Measurements from ENCODE around the gene CFAP92.

The CFAP92 gene

DNA sequence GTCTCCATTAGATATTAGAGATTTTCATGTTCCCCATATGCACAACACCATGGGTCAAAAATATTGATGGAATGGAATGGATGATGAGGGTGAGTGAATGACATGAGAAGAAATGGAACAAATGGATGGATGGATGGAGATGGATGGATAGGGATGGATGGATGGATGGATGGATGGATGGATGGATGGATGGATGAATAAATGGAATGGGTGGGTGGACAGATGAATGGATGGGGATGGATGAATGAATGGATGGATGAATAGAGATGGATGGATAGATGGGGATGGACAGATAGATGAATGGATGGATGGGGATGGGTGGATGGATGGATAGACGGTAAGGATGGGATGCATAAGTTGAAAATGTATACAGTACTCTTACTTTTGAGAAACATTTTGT is 18.6 kb downstream of the CFAP92 start:
- DNase-seq = no peak

DNA sequence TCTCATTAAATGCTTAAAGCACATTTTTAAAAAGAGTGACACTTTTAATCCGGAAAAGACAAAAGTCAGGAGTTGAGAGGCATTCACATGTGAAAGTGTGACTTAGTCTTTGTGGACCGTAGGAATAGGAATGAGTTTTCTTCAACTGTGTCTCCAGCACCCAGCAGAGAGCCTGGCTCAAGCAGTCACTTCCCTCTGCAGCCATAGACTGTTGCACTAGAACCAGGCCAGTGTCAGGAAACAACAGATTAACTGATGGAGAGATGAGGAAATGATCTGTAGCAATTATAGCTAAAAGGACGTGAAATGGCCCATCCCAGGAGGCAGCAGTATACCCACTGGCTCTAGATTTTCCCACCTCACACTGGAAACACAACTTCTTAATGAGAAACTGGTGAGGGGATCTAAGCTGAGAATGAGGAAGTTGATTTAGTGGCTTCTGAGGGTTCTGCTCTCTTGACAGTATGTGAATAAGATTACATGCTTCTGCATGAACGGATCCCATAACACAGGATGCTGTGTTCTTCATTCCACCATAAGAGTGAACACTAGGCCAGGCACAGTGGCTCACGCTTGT is 19.8 kb downstream of the CFAP92 start:
- DNase-seq = no peak

DNA sequence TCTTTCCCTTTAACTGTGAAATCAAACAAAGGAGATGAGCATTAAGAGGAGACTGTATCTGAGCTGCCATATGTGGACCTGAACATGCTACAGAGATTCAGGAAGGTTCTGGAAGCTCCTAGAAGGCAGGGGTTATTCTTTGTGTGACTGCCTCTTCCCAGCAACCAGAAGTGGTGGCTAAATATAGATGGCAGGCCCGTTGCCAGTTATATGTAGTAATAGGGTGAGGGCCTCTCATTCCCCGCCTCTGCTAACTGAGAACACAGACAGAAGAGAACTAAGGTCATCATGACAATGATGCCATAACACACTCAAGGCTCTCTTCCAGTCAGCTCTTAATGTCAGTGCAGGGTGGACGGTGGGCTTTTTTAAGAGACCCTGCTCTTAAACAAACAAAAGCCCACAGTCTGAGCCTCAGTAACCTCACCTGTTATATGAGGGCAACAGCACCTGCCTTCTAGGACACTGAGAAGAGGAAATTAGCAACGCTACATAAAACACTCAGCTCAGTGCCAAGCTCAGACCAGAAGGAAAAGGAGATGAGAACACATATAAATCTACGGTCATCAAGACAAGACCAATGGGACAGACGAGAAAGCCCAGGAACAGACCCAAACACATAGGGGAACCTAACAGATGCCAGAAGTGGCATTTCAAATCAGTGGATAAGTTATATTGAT is 22.3 kb downstream of the CFAP92 start:
- no peak for DNase-seq

DNA sequence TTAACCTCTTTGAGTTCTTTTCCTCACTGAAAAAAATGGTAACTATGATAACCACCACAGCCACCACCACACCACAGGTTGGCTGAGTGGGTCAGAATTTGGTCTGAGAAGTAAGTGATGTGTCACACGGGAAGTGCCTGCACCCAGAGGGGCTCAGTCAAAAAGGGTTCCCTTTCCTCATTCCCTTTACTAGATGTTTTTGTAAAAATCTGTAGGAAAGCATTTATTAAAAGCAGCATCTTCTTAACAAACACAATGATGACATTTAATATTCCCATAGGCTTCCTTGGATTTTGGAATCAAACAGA is 23.2 kb downstream of the CFAP92 start:
- DNase-seq = no peak

DNA sequence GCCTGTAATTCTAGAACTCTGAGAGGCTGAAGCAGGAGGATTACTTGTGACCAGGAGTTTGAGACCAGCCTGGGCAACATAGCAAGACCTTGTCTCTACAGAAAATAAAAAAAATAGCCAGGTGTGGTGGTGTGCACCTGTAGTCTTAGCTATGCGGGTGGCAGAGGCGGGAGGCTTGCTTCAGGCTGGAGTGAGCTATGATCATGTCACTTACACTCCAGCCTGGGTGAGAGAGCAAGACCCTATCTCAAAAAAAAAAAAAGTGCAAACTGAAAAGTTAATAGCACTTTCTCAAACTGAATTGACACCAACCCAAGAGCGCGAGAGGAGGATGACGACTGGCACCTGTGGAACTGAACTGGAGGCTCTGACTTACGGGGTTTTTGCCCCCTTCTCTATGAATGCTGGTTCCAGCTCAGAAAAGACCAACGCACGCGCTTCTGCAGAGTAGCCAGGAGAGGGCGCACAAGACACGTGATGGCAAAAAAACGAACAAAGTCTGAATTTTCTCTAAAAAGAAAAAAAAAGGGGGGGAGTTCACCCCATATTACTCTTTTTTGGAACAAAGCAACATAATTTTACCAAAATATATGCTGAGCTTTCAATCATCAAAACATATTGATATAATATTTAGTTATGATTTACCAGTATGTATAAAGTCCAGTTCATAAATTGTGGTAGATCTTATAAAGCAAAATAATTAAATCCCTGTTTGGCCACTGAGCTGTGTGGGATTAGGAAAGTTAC is 23.7 kb downstream of the CFAP92 start:
- DNase-seq = peak; percentile 62

DNA sequence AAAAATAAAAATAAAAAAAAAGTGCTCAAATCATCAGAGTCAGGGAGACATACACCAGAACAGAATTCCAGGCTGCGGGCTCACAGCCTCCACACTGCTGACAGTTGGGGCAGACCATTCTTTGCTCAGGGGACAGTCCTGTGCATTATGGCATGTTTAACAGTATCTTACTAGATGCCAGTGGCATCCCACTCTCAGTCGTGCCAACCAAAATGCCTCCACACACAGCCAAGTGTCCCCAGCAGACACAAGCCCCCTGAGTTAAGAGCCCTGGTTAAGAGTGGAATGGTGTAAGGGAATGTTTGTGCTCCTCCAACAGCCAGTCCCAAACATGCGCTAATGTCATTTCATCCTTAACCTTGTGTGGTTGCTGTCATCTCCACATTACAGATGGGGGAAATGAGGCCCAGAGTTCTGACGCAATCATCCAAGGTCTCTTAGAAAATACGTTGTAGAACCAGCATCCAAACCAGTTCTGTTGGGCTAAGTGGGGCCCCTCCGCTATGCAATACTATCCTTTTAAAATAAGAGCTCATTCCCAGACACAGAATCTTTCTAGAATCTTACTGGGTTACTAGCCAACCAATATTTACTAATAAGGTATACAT is 26.0 kb downstream of the CFAP92 start:
- DNase-seq = no peak

DNA sequence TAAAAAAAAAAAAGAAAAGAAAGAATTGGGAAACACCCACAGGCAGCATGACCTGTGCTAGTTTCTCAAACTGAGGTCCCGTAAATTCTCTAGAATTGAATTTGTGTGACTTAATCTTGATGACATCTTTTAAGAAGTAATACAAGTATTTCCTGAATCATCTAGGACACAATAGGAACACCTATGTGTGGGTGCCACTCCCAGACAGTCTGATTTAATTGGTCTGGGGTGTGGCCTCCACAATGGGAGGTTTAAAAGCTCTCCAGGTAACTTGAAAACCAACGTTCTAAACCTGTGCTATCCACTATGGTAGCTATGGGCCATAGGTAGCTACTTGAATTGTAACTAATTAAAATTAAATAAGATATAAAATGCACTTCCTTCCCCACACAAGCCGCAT is 28.1 kb downstream of the CFAP92 start:
- DNase-seq = no peak

DNA sequence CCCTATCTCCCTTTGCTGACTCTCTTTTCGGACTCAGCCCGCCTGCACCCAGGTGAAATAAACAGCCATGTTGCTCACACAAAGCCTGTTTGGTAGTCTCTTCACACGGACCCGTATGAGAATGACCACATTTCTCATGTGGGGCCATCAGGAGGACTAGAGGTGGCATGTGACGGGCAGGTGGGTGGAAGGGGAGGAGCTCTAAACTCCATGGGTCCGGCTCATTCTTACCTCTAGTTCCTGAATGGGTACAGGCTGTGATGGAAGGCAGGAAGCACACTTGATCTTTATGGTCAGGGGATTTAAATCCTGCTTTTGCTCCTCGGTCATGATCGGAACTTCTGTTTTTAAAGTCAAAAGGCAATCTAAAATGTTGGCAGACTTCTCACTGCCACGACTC is 28.6 kb downstream of the CFAP92 start:
- DNase-seq = no peak

DNA sequence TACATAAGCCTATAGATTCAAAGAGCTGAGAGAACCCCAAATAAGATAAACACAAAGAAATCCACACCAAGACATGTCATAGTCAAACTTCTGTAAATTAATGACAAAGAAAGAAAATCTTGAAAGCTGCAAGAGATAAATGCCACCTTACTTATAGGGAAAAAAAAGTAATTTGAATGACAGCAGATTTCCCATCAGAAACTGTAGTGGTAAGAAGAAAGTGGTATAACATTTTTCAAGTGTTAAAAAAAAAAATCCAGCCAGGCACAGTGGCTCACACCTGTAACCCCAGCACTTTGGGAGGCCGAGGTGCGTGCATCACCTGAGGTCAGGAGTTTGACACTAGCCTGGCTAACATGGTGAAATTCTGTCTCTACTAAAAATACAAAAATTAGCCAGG is 37.4 kb downstream of the CFAP92 start:
- DNase-seq = no peak

DNA sequence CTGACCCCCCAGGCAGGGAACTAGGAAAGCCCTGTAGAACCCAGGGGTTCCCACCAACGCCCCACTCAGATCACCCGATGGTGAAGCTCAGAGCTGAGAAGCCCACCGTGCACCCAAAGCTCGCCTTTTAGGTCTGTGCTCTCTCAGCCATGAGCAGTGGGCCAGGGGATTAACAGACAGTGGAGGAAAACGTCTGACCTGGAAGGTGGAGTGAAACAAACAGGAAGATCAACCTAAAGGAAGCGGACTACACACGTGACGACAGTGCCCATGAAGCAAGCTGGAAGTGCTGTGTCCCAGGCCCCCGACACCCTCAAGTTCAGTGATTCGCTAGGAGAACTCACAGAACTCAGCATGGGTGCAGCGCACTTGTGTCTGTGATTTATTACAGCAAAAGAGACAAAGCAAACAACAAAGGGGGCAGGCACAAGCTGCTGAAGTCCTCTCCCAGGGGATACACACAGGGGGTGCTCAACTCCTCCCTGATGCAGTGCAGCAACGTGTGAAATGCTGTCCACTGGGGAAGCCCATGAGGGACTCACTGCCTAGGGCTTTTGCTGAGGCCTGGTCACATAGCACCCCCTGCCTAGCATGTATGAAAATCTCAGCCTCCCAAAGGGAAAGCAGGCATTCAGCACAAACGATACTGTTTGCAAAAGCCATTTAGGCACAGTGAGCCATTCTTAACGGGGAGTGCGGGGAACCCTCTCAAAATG is 43.5 kb downstream of the CFAP92 start:
- DNase-seq = no peak

DNA sequence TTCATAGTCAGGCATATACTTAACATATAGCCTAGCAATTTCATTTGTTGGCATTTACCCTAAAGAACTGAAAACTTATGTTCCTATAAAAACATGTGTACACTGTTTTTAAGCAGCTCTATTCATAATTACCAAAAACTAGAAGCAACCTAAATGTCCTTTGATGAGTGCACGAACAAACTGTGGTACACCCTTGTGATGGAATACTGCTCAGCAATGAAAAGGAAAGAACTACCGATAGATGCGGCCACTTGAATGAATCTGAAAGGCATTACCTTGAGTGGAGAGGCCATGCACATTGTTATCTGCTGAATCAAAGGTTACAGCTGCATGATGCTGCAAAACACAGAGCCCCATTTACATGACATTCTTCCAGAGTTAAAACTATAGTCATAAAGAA is 44.7 kb downstream of the CFAP92 start:
- DNase-seq = no peak

DNA sequence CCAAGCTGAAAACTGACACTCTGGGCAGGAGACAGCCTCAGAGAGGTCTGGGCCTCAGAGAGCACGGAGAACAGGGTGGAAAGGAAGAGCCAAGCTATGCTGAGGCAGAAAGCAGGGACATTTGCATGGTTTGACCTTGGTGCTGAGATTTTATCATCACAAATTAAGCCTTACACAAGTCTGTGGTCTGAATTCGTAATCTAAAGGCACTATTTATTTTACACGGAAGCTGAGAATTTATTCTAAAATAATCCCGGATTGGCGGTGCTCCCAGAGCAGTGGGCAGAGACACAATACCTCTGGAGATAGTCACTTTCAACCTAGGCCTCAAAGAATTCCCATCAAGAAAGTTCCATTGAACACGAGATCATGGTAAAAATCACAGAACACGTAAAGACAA is 47.5 kb downstream of the CFAP92 start:
- DNase-seq = no peak

DNA sequence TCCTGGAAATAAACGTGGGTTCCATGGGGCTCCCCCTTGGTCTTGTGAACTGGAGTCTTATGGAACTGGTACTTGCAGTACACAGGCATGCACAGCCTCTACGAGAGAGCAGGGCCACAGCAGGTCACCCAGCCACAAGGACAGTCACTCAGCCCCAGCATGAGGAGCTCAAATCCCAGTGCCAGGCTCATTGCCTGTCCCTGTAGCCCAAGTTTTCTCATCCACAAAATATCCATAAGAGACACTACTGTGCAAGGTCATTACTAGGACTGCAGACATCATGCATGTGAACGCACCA is 48.0 kb downstream of the CFAP92 start:
- DNase-seq = no peak

DNA sequence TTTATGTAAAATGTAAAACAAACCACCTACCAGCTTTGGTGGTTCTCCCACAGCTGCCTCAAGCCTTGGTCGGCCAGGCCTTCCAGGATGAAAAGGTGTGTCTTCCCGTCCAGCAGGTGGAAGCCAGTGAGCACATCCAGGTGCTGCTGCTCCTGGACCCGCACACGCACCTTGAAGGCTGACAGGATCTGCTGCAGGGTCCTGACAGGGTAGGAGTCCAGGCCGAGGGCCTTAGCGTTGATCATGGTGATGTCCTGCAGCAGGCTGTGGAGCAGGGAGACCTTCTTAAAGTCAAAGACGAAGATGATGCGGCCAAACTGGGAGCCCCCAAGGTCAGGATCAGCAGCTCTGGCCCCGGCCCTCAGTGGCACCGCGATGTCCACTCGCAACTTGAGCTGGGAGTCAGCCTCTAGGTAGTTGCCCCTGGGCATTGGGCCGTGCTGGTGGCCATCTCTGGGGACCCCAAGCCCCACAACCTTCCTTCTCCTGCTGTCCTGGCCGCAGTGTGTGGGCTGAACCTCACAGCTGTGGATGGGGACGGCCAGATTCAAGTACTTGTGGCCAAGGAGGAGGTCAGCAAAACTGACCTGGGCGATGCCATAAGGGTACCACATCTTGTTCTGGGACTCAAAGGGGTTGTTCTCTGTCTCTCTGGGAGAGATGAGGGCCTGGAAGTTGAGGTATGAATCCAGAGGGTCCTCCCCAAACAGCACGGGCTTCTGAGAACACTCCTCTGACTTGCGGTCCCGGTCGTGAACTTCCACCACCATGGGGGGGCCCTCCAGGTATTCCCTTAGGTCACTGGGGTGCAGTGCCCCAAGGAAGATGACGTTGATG is 48.6 kb downstream of the CFAP92 start:
- DNase-seq = no peak

DNA sequence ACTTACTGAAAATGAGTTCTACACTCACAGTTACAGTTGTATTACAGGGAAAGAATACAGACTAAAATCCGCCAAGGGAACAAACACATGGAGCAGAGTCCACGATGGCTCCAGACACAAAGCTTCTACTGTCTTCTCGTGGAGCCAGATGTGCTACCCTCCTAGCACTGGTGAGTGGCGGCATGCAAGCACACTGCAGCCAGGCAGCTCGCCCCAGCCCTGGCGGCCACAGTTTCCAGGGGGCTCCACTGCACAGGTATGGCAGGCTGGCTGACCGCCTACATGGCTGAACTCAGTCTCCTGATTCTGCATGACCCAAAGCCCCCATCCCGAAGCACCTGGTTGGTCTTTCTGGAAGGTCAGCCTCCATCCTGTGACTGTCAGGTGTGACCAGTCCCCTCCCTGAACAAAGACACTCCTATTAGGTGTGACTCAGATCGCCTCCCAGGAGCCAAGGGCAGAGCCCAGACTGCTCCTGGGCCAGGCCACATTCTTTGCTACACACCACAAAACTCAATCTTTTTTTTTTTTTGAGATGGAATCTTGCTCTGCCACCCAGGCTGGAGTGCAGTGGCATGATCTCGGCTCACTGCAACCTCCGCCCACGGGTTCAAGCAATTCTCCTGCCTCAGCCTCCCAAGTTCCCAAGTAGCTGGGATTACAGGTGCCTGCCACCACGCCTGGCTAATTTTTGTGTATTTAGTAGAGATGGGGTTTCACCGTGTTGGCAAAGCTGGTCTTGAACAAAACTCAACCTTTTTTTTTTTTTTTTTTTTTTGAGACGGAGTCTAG is 51.5 kb downstream of the CFAP92 start:
- DNase-seq = no peak

DNA sequence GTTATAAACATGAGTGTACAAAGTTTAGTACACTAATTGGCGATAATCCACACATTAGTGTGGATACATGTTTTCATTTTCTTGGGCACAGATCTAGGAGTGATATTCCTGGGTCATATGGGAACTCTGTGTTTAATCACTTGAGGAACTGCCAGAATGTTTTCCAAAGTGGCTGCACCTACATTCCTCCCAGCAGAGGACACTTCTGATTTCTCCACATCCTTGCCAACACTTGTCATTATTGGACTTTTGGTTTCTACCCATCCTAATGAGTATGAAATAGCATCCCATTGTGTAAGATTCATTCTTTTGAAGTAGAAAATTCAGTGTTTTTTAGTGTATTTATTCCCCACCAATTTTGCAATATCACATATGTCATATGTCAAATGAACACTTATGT is 53.6 kb downstream of the CFAP92 start:
- DNase-seq = no peak

DNA sequence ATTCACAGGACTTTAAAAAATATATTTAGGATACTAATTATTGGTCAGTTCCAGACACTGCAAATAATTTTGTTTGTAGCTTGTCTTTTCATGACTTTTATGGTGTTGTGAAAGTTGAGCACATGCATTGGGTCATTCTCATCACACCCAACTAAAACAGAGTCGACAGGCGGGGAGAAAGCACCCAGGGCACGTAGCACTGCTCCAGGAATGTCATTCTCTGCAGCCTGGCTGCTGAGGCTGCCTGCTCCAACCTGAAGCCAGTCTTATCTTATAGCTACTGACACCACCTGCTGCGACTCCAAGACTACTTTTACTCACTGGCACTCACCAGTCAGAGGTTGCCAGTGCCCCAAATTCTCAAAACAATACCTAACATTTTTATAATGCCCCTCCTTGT is 57.5 kb downstream of the CFAP92 start:
- DNase-seq = no peak

DNA sequence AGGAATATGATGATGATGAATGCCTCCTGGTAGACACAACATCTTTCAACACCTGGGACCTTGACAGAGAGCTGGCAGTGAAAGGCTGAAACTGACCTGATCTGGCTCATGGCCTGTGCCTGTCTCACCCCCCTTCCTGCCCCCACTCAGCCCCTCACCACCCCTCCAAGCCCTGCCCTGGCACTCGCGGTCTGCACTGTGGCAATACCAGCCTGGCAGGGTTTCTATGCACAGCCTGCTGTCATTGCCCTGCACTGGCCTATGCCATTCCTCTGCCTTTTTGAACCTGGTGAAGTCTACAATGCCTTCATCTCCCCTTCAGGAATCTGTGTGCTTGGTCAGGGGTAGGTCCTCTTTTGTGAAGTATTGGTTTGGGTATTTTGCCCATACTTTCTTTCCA is 58.0 kb downstream of the CFAP92 start:
- no peak for DNase-seq

DNA sequence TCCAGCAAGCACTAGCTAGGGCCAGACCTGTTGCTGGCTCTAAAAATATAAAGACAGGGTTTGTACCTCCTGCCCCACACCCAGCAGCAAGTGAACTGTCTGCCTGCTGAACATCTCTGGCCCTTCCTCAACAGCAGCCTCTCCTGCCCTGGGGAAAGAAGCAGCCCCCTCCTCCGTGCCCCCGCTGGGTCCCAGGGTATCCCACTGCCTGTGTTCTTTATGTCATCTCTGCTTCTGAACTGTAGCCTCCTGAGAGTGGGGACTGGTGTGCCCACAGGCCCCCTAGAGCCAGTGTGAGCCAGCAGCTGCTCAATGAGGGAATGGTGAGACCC is 60.0 kb downstream of the CFAP92 start:
- DNase-seq = no peak

DNA sequence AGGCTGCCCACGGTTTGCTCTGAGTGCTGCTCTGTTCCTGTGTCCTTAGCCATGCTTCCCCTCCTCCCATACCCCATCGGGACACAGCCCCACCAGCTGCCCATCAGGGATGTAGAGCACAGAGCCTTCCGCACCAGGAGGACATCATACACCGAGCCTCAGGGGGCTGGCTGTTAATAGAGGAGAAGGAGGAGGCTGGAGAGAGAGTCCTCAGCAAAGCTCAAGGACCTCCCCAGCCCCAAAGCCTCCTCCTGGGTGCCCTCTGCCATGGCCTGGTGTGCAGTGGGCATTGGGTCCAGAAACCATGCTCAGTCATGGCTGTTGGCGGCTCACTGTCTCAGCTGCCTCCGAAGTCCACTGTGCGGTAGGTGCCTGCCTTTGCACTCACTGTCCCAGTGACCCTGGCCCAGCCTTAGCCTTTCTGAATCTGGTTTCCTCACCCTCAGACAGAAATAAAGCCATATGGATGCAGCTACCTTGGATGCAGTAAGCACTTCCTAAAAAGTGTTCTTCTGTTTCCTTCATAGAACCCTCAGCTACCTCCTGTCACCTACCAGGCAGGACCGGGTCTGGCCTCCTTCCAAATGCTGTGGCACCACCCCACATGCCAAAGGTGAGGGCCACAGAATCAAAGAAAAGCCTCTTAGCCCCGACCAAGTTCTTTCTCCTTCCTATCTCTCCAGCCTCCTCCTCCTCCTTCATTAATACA is 60.5 kb downstream of the CFAP92 start:
- DNase-seq = no peak

DNA sequence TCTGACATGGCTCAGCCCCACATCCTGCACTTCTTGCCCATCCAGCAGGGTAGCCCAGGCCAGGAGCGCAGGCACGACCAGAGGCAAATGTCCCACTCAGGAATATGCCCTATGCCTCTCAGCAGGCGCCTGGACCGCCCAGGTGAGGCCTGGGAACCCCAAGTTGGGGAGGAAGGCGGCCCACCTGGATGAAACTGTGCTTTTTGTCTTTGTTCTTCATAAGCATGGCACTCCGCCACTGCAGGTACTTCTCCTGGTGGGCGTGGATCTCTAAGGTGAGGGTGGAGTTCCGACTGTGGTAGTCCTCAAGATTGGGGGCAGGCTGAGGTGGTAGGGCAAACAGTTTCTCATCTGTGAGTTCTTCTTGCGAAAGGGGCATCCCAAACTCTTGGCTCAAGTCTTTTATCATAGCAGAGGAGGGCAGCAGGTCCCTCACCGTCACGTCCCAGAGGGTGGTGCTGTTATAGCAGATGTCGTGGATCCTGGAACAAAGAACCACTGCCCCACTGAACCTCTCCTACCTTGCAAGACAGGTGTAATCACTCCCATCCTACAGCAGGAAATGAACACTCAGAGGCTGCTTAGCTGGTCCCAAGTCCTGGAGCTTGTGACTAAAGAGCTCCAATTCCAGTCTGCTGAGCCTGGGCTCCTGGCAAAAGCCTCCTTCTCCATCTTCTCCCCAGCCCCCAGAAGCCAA is 61.2 kb downstream of the CFAP92 start:
- no peak for DNase-seq

Data from activated T-cell treated with anti-CD3 and anti-CD28 coated beads for 4 hours (primary cell).